Measurements from ENCODE around the gene PARD3. TPM values are rescaled to one million over a fixed set of nuclear protein-coding genes. Genes with fewer than 3 reads are reported as not detected.

The PARD3 gene
- total and polyA plus RNA-seq, 10 of the 15 experiments (the other 5 are each of a cell fraction or from before 2014, with no cell fraction given), result 2.6 to 43.1 (median 13.9) TPM

DNA sequence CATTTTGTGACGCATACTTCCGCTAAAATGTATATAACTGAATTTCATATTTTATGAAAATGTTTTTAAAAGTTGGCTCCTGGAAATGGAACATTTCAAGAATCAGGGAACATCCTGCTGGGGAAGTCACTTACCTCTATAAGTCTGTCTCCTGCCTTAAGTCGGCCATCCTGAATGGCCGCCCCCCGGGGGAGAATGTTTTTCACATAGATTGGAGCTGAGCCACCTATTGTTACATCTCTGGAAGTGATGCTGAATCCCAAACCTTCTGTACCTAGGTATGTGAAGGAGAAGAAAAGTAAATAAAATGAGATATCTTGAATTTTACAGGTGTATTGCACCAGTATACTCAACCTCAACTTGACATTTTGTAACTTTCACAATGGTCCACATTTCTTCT, 437.3 kb downstream of the PARD3 start:
- no peak overlapping the region for H3K4me3 ChIP-seq
- no peaks in the 10 kb centered on the region for H4K20me1 ChIP-seq (ENCODE audit: control insufficient read depth, insufficient read depth)
- no peak overlapping the region for H3K9ac ChIP-seq (ENCODE audit: control insufficient read depth, insufficient read depth, low read length)
- no peak overlapping the region for H2AFZ ChIP-seq (ENCODE audit: control insufficient read depth, low read depth, low read length)
- H3K36me3 ChIP-seq (ENCODE audit: control insufficient read depth in 2 of 2, insufficient read depth in 2 of 2, low read length in 1 of 2), result no peaks in the 10 kb centered on the region
- FAIRE-seq (no peak), ATAC-seq (no peak), DNase-seq (ENCODE audit: low read depth, low spot score) (no peak)
- ChIA-PET SMC1A (ENCODE audit: uncharacterized antibody, unreplicated experiment) (interaction anchor here (2.7 kb wide), 1 partner anchor 61 kb away, joined by 7 read pairs; no protein-coding TSS in a partner anchor), POLR2A (no interaction called here), RAD21 (ENCODE audit: unreplicated experiment) (no interaction called here), CTCF (no interaction called here)
- 95% methylated on average over 5 of the region's 5 CpGs for WGBS (ENCODE audit: insufficient coverage, insufficient replicate concordance, low lambda C conversion rate, missing lambda C conversion rate)
- H3K27me3 ChIP-seq (replicated peaks in 1 of 2; ENCODE audit: control insufficient read depth in 2 of 2, insufficient read depth in 2 of 2, low read length in 1 of 2), result no peaks in the 10 kb centered on the region
- no peak overlapping the region for H3K4me2 ChIP-seq (ENCODE audit: control insufficient read depth, insufficient read depth)
- H3K79me2 ChIP-seq (ENCODE audit: control insufficient read depth, insufficient read depth, low read length), result no peaks in the 10 kb centered on the region
- no peak overlapping the region for H3K27ac ChIP-seq (ENCODE audit: control insufficient read depth, insufficient read depth)
- no TSS peak for BruUV-seq (replicated peaks)
- in situ Hi-C loops (cut with MboI), result no loop called here
- no peaks in the 10 kb centered on the region for H3K9me3 ChIP-seq (replicated peaks; ENCODE audit: control insufficient read depth, insufficient read depth, low read length)
- intact Hi-C loops (cut with micrococcal nuclease; ENCODE audit: unreplicated experiment), result no loop called here
- 0 out of 2 replicates have a peak, but pooled peaks cover 2% of the 10 kb centered on the region for H3K4me1 ChIP-seq (ENCODE audit: control insufficient read depth, insufficient read depth, low read length)
- TF ChIP-seq, protein P1, sequence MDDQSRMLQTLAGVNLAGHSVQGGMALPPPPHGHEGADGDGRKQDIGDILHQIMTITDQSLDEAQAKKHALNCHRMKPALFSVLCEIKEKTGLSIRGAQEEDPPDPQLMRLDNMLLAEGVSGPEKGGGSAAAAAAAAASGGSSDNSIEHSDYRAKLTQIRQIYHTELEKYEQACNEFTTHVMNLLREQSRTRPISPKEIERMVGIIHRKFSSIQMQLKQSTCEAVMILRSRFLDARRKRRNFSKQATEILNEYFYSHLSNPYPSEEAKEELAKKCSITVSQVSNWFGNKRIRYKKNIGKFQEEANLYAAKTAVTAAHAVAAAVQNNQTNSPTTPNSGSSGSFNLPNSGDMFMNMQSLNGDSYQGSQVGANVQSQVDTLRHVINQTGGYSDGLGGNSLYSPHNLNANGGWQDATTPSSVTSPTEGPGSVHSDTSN (IDR thresholded peaks at IDR 0.05; ENCODE audit: insufficient replicate concordance, low read depth, low read length), result no peak
- no peak for TF ChIP-seq SIN3A (IDR thresholded peaks at IDR 0.05; ENCODE audit: low read depth, low read length)
- TF ChIP-seq CBFB (IDR thresholded peaks at IDR 0.05; ENCODE audit: low read depth), result no peak
- TF ChIP-seq KDM1A (IDR thresholded peaks at IDR 0.05; ENCODE audit: borderline replicate concordance), result no peak
- no peak for TF ChIP-seq WRNIP1 (IDR thresholded peaks at IDR 0.05; ENCODE audit: borderline replicate concordance, low read depth, low read length)
- no peak for TF ChIP-seq STAT1 (conservative IDR thresholded peaks at IDR 0.05)
- no peak for TF ChIP-seq CBX3 (IDR thresholded peaks at IDR 0.05; ENCODE audit: borderline replicate concordance, low read depth)
- TF ChIP-seq, protein P2, sequence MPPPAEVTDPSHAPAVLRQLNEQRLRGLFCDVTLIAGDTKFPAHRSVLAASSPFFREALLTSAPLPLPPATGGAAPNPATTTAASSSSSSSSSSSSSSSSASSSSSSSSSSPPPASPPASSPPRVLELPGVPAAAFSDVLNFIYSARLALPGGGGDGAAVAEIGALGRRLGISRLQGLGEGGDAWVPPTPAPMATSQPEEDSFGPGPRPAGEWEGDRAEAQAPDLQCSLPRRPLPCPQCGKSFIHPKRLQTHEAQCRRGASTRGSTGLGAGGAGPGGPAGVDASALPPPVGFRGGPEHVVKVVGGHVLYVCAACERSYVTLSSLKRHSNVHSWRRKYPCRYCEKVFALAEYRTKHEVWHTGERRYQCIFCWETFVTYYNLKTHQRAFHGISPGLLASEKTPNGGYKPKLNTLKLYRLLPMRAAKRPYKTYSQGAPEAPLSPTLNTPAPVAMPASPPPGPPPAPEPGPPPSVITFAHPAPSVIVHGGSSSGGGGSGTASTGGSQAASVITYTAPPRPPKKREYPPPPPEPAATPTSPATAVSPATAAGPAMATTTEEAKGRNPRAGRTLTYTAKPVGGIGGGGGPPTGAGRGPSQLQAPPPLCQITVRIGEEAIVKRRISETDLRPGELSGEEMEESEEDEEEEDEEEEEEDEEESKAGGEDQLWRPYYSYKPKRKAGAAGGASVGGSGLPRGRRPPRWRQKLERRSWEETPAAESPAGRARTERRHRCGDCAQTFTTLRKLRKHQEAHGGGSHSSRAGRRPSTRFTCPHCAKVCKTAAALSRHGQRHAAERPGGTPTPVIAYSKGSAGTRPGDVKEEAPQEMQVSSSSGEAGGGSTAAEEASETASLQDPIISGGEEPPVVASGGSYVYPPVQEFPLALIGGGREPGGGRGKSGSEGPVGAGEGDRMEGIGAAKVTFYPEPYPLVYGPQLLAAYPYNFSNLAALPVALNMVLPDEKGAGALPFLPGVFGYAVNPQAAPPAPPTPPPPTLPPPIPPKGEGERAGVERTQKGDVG (CRISPR knock-in tag; IDR thresholded peaks at IDR 0.05), result no peak
- TF ChIP-seq TAF1 (IDR thresholded peaks at IDR 0.05; ENCODE audit: borderline replicate concordance, low read depth, low read length), result no peak
- TF ChIP-seq STAT3 (IDR thresholded peaks at IDR 0.05; ENCODE audit: low read depth, low read length), result no peak
- no peak for TF ChIP-seq RCOR1 (conservative IDR thresholded peaks at IDR 0.05; ENCODE audit: low read depth, low read length)
- no peak for TF ChIP-seq ZNF207 (IDR thresholded peaks at IDR 0.05; ENCODE audit: borderline replicate concordance)
- TF ChIP-seq, protein P3, sequence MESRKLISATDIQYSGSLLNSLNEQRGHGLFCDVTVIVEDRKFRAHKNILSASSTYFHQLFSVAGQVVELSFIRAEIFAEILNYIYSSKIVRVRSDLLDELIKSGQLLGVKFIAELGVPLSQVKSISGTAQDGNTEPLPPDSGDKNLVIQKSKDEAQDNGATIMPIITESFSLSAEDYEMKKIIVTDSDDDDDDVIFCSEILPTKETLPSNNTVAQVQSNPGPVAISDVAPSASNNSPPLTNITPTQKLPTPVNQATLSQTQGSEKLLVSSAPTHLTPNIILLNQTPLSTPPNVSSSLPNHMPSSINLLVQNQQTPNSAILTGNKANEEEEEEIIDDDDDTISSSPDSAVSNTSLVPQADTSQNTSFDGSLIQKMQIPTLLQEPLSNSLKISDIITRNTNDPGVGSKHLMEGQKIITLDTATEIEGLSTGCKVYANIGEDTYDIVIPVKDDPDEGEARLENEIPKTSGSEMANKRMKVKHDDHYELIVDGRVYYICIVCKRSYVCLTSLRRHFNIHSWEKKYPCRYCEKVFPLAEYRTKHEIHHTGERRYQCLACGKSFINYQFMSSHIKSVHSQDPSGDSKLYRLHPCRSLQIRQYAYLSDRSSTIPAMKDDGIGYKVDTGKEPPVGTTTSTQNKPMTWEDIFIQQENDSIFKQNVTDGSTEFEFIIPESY (IDR thresholded peaks at IDR 0.05), result no peak
- TF ChIP-seq, protein P4, sequence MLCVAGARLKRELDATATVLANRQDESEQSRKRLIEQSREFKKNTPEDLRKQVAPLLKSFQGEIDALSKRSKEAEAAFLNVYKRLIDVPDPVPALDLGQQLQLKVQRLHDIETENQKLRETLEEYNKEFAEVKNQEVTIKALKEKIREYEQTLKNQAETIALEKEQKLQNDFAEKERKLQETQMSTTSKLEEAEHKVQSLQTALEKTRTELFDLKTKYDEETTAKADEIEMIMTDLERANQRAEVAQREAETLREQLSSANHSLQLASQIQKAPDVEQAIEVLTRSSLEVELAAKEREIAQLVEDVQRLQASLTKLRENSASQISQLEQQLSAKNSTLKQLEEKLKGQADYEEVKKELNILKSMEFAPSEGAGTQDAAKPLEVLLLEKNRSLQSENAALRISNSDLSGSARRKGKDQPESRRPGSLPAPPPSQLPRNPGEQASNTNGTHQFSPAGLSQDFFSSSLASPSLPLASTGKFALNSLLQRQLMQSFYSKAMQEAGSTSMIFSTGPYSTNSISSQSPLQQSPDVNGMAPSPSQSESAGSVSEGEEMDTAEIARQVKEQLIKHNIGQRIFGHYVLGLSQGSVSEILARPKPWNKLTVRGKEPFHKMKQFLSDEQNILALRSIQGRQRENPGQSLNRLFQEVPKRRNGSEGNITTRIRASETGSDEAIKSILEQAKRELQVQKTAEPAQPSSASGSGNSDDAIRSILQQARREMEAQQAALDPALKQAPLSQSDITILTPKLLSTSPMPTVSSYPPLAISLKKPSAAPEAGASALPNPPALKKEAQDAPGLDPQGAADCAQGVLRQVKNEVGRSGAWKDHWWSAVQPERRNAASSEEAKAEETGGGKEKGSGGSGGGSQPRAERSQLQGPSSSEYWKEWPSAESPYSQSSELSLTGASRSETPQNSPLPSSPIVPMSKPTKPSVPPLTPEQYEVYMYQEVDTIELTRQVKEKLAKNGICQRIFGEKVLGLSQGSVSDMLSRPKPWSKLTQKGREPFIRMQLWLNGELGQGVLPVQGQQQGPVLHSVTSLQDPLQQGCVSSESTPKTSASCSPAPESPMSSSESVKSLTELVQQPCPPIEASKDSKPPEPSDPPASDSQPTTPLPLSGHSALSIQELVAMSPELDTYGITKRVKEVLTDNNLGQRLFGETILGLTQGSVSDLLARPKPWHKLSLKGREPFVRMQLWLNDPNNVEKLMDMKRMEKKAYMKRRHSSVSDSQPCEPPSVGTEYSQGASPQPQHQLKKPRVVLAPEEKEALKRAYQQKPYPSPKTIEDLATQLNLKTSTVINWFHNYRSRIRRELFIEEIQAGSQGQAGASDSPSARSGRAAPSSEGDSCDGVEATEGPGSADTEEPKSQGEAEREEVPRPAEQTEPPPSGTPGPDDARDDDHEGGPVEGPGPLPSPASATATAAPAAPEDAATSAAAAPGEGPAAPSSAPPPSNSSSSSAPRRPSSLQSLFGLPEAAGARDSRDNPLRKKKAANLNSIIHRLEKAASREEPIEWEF (IDR thresholded peaks at IDR 0.05; ENCODE audit: insufficient replicate concordance, low read depth, low read length), result no peak

Measured in GM12878 (cell line).